PFSK-1 (cell line): ENCODE data around the gene TBC1D22A.

Experiments
- FOXP2 ChIP-seq: optimal IDR thresholded peaks from 2 replicates; pipeline ENCODE3; 2011; ENCODE audit warnings: borderline replicate concordance, control low read depth, inconsistent platforms; ENCODE audit not compliant: insufficient read depth; ENCODE audit errors: extremely low read length, extremely low read depth
- POLR2AphosphoS5 ChIP-seq: IDR thresholded peaks from 2 replicates; pipeline ENCODE4 v1.6.1; 2012; ENCODE audit warnings: low read depth, mild to moderate bottlenecking, control low read depth, low read length, moderate library complexity
- SIN3A ChIP-seq: IDR thresholded peaks from 2 replicates; pipeline ENCODE4 v1.6.1; 2012; ENCODE audit warnings: mild to moderate bottlenecking, low read length, moderate library complexity, borderline replicate concordance; ENCODE audit not compliant: insufficient read depth
- TAF1 ChIP-seq: IDR thresholded peaks from 2 replicates; pipeline ENCODE4 v1.6.1; 2012; ENCODE audit warnings: low read length, control low read depth, borderline replicate concordance; ENCODE audit not compliant: insufficient read depth
- TF ChIP-seq, protein P1 (sequence below), 2 experiments: IDR thresholded peaks; 2 replicates each; pipeline versions ENCODE4 v1.6.1 to v1.8.0; 2011 to 2012; ENCODE audit warnings: low read depth in 2 of 2, low read length in 2 of 2, control low read depth in 1 of 2, inconsistent platforms in 1 of 2, mild to moderate bottlenecking in 1 of 2, moderate library complexity in 1 of 2; ENCODE audit not compliant: insufficient read depth in 1 of 2

GRCh38 chr22:46769706-46770105, 7.3 kb downstream of the TBC1D22A start:
- TF ChIP-seq POLR2AphosphoS5 (no peak), TAF1 (no peak), SIN3A (no peak), FOXP2 (no peak)
- TF ChIP-seq, protein P1, sequence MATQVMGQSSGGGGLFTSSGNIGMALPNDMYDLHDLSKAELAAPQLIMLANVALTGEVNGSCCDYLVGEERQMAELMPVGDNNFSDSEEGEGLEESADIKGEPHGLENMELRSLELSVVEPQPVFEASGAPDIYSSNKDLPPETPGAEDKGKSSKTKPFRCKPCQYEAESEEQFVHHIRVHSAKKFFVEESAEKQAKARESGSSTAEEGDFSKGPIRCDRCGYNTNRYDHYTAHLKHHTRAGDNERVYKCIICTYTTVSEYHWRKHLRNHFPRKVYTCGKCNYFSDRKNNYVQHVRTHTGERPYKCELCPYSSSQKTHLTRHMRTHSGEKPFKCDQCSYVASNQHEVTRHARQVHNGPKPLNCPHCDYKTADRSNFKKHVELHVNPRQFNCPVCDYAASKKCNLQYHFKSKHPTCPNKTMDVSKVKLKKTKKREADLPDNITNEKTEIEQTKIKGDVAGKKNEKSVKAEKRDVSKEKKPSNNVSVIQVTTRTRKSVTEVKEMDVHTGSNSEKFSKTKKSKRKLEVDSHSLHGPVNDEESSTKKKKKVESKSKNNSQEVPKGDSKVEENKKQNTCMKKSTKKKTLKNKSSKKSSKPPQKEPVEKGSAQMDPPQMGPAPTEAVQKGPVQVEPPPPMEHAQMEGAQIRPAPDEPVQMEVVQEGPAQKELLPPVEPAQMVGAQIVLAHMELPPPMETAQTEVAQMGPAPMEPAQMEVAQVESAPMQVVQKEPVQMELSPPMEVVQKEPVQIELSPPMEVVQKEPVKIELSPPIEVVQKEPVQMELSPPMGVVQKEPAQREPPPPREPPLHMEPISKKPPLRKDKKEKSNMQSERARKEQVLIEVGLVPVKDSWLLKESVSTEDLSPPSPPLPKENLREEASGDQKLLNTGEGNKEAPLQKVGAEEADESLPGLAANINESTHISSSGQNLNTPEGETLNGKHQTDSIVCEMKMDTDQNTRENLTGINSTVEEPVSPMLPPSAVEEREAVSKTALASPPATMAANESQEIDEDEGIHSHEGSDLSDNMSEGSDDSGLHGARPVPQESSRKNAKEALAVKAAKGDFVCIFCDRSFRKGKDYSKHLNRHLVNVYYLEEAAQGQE (IDR thresholded peaks at IDR 0.05; ENCODE audit: insufficient read depth in 1 of 2, low read depth in 2 of 2, low read length in 2 of 2), result no peak
